K562 (cell line): ENCODE measurements around the gene PLXNB2. TPM values are rescaled to one million over a fixed set of nuclear protein-coding genes. Genes with fewer than 3 reads are reported as not detected.

ENCODE experiments used
- ATAC-seq: fragments of 200-7000 bp; cut with Tn5 transposase; 3 replicates; pipeline ENCODE4 v1.9.1; 2020; ENCODE audit warnings: moderate library complexity
- BruUV-seq: library from RNA; stranded (reverse); fragments of 400-500 nt; replicated peaks from 2 replicates; lab custom pipeline; 2021; lab: Mats Ljungman, UMichigan
- CTCF ChIA-PET: fragments of 300-600 bp; formaldehyde crosslinking; extraction: SDS; loops from one replicate; lab custom pipeline; 2021; ENCODE audit warnings: low intra/inter-chr PET ratio; lab: Yijun Ruan, JAX
- POLR2A ChIA-PET: fragments of 300-600, 350-650 bp; sonication (Branson Sonifier 250); formaldehyde crosslinking; extraction: SDS; loops from one replicate; lab custom pipeline; 2021; ENCODE audit warnings: antibody characterized with exemption, inconsistent platforms; lab: Yijun Ruan, JAX
- DNase-seq, 4 experiments: peaks; one replicate each; pipeline versions ENCODE4 v3.0.0 to v3.0.0-alpha.2; 2011 to 2018; ENCODE audit warnings: low spot score in 3 of 4, mixed read lengths in 3 of 4; ENCODE audit errors: extremely low read depth in 1 of 4
- FAIRE-seq: peaks from 2 replicates; lab custom pipeline; 2011; peaks lifted over from hg19 to GRCh38; lab: Jason Lieb, UNC
- H2AFZ ChIP-seq: 2 replicates; pipeline ENCODE4 v1.6.0; 2011; ENCODE audit warnings: low read depth, low read length, control low read depth, inconsistent platforms
- H3K27ac ChIP-seq: fragments of 200-600 bp; 3 replicates; pipeline ENCODE4 v1.8.0; 2011; ENCODE audit warnings: low read depth, mild to moderate bottlenecking, control low read depth, inconsistent platforms, low read length, moderate library complexity, mixed read lengths; ENCODE audit errors: extremely low read depth
- H3K27me3 ChIP-seq, 2 experiments: fragments of 300-600 bp in 1 of 2; 2 replicates in 1 of 2; 3 replicates in 1 of 2; pipeline versions ENCODE4 v1.6.0 to v1.8.0; 2011; ENCODE audit warnings: inconsistent platforms in 2 of 2, low read length in 2 of 2, mild to moderate bottlenecking in 1 of 2, mixed read lengths in 1 of 2, moderate library complexity in 1 of 2; ENCODE audit not compliant: control insufficient read depth in 2 of 2, insufficient read depth in 2 of 2
- H3K36me3 ChIP-seq: fragments of 300-600 bp; 3 replicates; pipeline ENCODE4 v1.8.0; 2011; ENCODE audit warnings: mild to moderate bottlenecking, low read length, inconsistent platforms; ENCODE audit not compliant: control insufficient read depth, insufficient read depth
- H3K4me1 ChIP-seq, 2 experiments: fragments of 200-600 bp in 1 of 2; replicated peaks in 1 of 2; 2 replicates in 1 of 2; 3 replicates in 1 of 2; pipeline versions ENCODE4 v1.5.1 to v1.8.0; 2011; ENCODE audit warnings: inconsistent platforms in 2 of 2, low read length in 2 of 2, mild to moderate bottlenecking in 1 of 2, mixed read lengths in 1 of 2, moderate library complexity in 1 of 2; ENCODE audit not compliant: control insufficient read depth in 2 of 2, insufficient read depth in 2 of 2
- H3K4me2 ChIP-seq: 2 replicates; pipeline ENCODE4 v1.6.1; 2011; ENCODE audit warnings: low read length, control low read depth, inconsistent platforms, mixed read lengths; ENCODE audit not compliant: insufficient read depth
- H3K4me3 ChIP-seq: fragments of 200-600 bp; sonication (generic), shearing (Covaris generic); 2 replicates; pipeline ENCODE4 v1.5.1; 2016; ENCODE audit warnings: control low read depth, inconsistent platforms
- H3K79me2 ChIP-seq: fragments of 200-600 bp; 3 replicates; pipeline ENCODE4 v1.8.0; 2011; ENCODE audit warnings: low read length, inconsistent platforms; ENCODE audit not compliant: control insufficient read depth, insufficient read depth
- H3K9ac ChIP-seq, 2 experiments: 2 replicates each; pipeline versions ENCODE4 v1.6.0 to v1.6.1; 2011; ENCODE audit warnings: low read depth in 2 of 2, low read length in 2 of 2, control low read depth in 1 of 2, inconsistent platforms in 1 of 2, mild to moderate bottlenecking in 1 of 2, mixed read lengths in 1 of 2; ENCODE audit not compliant: insufficient read depth in 1 of 2
- H3K9me1 ChIP-seq: one replicate; pipeline ENCODE4 v1.6.0; 2011; ENCODE audit warnings: inconsistent platforms, mild to moderate bottlenecking, low read length, moderate library complexity; ENCODE audit not compliant: control insufficient read depth, insufficient read depth
- H3K9me3 ChIP-seq: replicated peaks from 2 replicates; pipeline ENCODE4 v1.5.1; 2011; ENCODE audit warnings: low read depth, low read length, inconsistent platforms; ENCODE audit not compliant: control insufficient read depth, insufficient read depth
- H4K20me1 ChIP-seq: replicated peaks from 2 replicates; pipeline ENCODE4 v1.6.1; 2011; ENCODE audit warnings: low read length, inconsistent platforms, mixed read lengths; ENCODE audit not compliant: control insufficient read depth, insufficient read depth
- CREBBP ChIP-seq: IDR thresholded peaks from one replicate; pipeline ENCODE4 v1.6.1; 2012; ENCODE audit warnings: low read depth, mild to moderate bottlenecking, control low read depth, inconsistent platforms, low read length
- MYNN ChIP-seq, 2 experiments: sonication (generic); formaldehyde crosslinking in 1 of 2; IDR thresholded peaks; 2 replicates each; pipeline versions ENCODE4 v1.5.0 to v1.6.1; 2016 to 2020; ENCODE audit warnings: antibody characterized with exemption in 1 of 2, missing genetic modification reagents in 1 of 2
- PPARD ChIP-seq: fragments of 250-450 bp; sonication (Bioruptor Pico); IDR thresholded peaks from 2 replicates; pipeline ENCODE4 v1.8.0; 2022; ENCODE audit warnings: inconsistent platforms, mild to moderate bottlenecking, moderate library complexity
- PYGO2 ChIP-seq: fragments of 450-650 bp; IDR thresholded peaks from 2 replicates; pipeline ENCODE4 v1.6.1; 2016; ENCODE audit warnings: mild to moderate bottlenecking, missing genetic modification characterization, moderate library complexity, missing compliant biosample characterization
- SP1 ChIP-seq: sonication (generic); formaldehyde crosslinking; IDR thresholded peaks from 2 replicates; pipeline ENCODE4 v1.8.1; 2022; ENCODE audit warnings: mild to moderate bottlenecking, missing genetic modification reagents
- TCF7 ChIP-seq: sonication (generic); IDR thresholded peaks from 2 replicates; pipeline ENCODE4 v1.6.1; 2016; ENCODE audit warnings: antibody characterized with exemption, borderline replicate concordance
- ZBTB7A ChIP-seq: IDR thresholded peaks from 2 replicates; pipeline ENCODE4 v1.6.1; 2011; ENCODE audit warnings: low read depth, mild to moderate bottlenecking, low read length, moderate library complexity, borderline replicate concordance; ENCODE audit not compliant: control insufficient read depth
- ZNF12 ChIP-seq: sonication (generic); formaldehyde crosslinking; IDR thresholded peaks from 2 replicates; pipeline ENCODE4 v1.4.0; 2020; ENCODE audit warnings: mild to moderate bottlenecking, missing genetic modification reagents
- ZNF444 ChIP-seq: fragments of 250-450 bp; sonication (Bioruptor Pico); IDR thresholded peaks from 2 replicates; pipeline ENCODE4 v1.4.0; 2020; ENCODE audit warnings: mild to moderate bottlenecking, moderate library complexity
- ZNF551 ChIP-seq: fragments of 250-450 bp; sonication (Bioruptor Pico); IDR thresholded peaks from 2 replicates; pipeline ENCODE4 v1.5.0; 2021; ENCODE audit warnings: mild to moderate bottlenecking, moderate library complexity
- WGBS: fragments of 100-300 bp; shearing (Covaris generic); methylation state at CpG from one replicate; pipeline ENCODE4 v1.1.6; 2016; ENCODE audit warnings: low coverage, mixed read lengths; ENCODE audit not compliant: insufficient coverage; ENCODE audit errors: missing lambda C conversion rate; 5-methylcytosine and 5-hydroxymethylcytosine counted together
- in situ Hi-C: fragments of 300-500 bp; cut with MboI; formaldehyde crosslinking; loops from 4 replicates; pipeline ENCODE4 v1.15.0; 2018; ENCODE audit warnings: inconsistent platforms, mixed read lengths
- intact Hi-C: fragments of 100-400 bp; cut with micrococcal nuclease; formaldehyde crosslinking; loops from 2 replicates; pipeline ENCODE4 v1.14.2; 2022
- polyA plus RNA-seq, 8 experiments: library from polyadenylated mRNA; depleted of rRNA in 4 of 8; stranded (reverse) in 5 of 8; unstranded in 3 of 8; fragments of >200 nt; fragmentation: Nextera tagmentation in 2 of 8; fragmentation: Illumina TruSeq in 1 of 8; extraction: Ambion mirVana in 2 of 8; extraction: Trizol in 1 of 8; gene quantifications; 2 replicates each; pipeline versions ENCODE4 v1.2.1 to v1.2.3, GENCODE V29; 2011 to 2014; ENCODE audit warnings: inconsistent platforms in 1 of 8, missing spikeins in 1 of 8
- total RNA-seq, 7 experiments: library from RNA; depleted of rRNA in 6 of 7; stranded (reverse); fragments of >200 nt in 6 of 7; fragmentation: Illumina TruSeq in 2 of 7; extraction: Trizol in 2 of 7; gene quantifications; 2 replicates each; pipeline versions ENCODE4 v1.2.1 to v1.2.3, GENCODE V29; 2011 to 2021; ENCODE audit warnings: low replicate concordance in 1 of 7

PLXNB2 gene
- total and polyA plus RNA-seq, 9 of the 15 experiments (the other 6 are each of a cell fraction or from before 2014, with no cell fraction given) = 0.15 to 45.1 (median 13.6) TPM

DNA sequence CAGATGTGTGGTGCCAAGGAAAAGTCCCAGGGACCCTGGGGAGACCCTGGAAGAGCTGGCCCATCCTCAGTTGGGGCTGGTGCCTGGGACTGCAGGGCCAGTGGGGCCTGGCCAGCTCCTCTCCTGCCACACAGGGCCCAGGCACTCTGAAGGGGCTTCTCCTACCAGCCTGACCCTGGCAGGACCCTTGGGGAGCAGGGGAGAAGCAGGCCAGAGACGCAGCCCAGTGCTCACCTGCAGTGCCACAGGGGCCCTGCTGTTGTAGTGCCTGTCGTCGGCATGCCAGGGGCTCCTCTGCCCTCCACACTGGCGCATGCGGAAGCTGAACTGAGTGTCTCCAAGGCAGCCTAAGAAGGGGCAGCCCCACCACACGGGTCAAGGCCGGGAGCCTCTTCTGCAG lies 10.2 kb upstream of the PLXNB2 start:
- H3K79me2 ChIP-seq = no peaks in the 10 kb centered on the region
- in situ Hi-C loops = no loop called here
- no peaks in the 10 kb centered on the region for H3K9me3 ChIP-seq
- ChIA-PET POLR2A (no interaction called here), CTCF (no interaction called here)
- H3K27me3 ChIP-seq = no peaks in the 10 kb centered on the region
- peak overlapping the region in 1 of 2 experiments; percentile 52; a peak in 1 of 4 replicates for H3K9ac ChIP-seq
- FAIRE-seq (no peak), DNase-seq (no peak), ATAC-seq (no peak)
- peaks cover 27 to 76% of the 10 kb centered on the region in 2 experiments; a peak in 4 of 5 replicates for H3K4me1 ChIP-seq
- no peak overlapping the region for H3K4me2 ChIP-seq
- no peak overlapping the region for H3K4me3 ChIP-seq
- no TSS peak for BruUV-seq
- H3K9me1 ChIP-seq = no peaks in the 10 kb centered on the region
- H3K36me3 ChIP-seq = no peaks in the 10 kb centered on the region
- H4K20me1 ChIP-seq = no peaks in the 10 kb centered on the region
- H3K27ac ChIP-seq = no peak overlapping the region
- no peak for TF ChIP-seq PYGO2 (tag)
- no peak overlapping the region for H2AFZ ChIP-seq
- intact Hi-C loops = no loop called here
- 58% methylated on average over 2 of the region's 7 CpGs for WGBS

DNA sequence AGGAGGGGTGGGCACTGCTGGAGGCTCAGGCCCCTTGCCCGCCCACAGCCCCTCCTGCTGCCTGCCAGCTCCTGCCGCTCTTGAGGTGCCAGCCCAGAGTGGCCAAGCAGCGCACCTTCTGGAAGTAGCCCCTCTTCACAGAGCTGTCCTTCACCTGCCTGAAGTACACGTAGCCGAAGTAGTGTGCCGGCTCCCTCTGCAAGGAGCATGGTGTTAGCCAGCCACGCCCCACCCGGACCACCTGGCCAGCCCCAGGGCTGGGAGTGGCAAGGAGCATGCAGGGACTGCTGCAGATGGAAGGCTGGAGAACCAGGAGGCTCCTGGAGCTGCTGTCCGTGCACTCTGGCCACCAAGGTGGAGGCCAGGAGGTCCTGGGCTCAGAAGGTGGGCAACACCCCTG lies 9.7 kb upstream of the PLXNB2 start:
- Histone ChIP-seq H2AFZ (no peak overlapping the region), H3K9ac (no peak overlapping the region; a peak in 1 of 4 replicates), H3K36me3 (no peaks in the 10 kb centered on the region), H3K4me2 (no peak overlapping the region), H3K4me1 (peaks cover 27 to 78% of the 10 kb centered on the region in 2 experiments; a peak in 4 of 5 replicates), H4K20me1 (no peaks in the 10 kb centered on the region), H3K79me2 (no peaks in the 10 kb centered on the region), H3K27ac (no peak overlapping the region), H3K9me3 (no peaks in the 10 kb centered on the region), H3K4me3 (no peak overlapping the region), H3K27me3 (no peaks in the 10 kb centered on the region), H3K9me1 (no peaks in the 10 kb centered on the region)
- TF ChIP-seq PPARD (no peak), ZNF444 (CRISPR knock-in tag) (no peak), TCF7 (no peak), MYNN (IDR thresholded peaks at IDR 0.05) (no peak), MYNN (CRISPR knock-in tag; IDR thresholded peaks at IDR 0.05) (no peak), CREBBP (no peak), SP1 (CRISPR knock-in tag) (no peak), ZNF12 (CRISPR knock-in tag) (no peak), ZBTB7A (no peak), ZNF551 (no peak)
- intact Hi-C loops = no loop called here
- no TSS peak for BruUV-seq
- WGBS = 97% methylated on average over 6 of the region's 9 CpGs
- FAIRE-seq (no peak), DNase-seq (no peak), ATAC-seq (no peak)
- ChIA-PET POLR2A (interaction anchor here (0.6 kb wide), 1 partner anchor 59 kb away, joined by 3 read pairs; no protein-coding TSS in a partner anchor), CTCF (no interaction called here)
- in situ Hi-C loops = no loop called here
